ENCODE measurements around the gene ELL. TPM values are rescaled to one million over a fixed set of nuclear protein-coding genes. Genes with fewer than 3 reads are reported as not detected.
A peak's percentile ranks its signal among the peaks of the same experiment; 100 is the strongest.

ELL gene
- total and polyA plus RNA-seq, 9 of the 15 experiments (the other 6 are each of a cell fraction or from before 2014, with no cell fraction given): 0.24 to 22.5 (median 4.1) TPM

DNA sequence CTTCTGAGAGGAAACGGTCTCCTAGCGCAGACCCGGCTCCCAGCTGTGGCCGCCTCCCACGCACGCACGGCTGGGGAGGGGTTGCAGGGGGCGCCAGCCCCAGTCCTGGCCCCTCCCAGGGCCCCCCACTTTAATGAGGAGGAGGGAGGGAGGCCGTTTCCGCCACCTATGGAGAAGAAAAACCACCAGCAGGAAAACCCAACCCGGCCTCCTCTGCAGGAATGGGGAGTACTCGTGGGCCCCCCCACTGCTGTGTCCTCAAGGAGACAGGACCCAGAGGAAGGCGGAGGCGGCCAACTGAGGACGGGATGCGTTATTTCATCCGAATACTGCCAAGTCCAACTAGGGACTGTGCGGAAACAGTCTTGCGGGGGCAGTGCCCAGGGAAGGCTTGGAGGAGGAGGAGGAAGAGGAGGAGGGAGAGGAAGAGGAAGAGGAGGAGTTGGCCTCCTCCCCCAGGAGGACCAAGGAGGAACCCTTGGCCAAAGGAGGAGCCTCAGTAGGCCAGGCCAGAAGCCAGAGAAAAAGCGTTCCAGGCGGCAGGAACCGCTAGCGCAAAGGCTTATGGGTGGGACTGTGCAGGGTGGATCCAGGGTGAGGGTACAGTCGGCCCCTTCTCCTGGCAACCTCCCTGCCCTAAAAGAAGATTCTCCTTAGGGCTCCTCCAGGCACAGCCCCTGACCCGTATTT is 106.5 kb downstream of the ELL start (continued):
- peak in 1 of 2 experiments; percentile 70; a peak in 2 of 4 replicates for TF ChIP-seq RCOR1 (IDR thresholded peaks at IDR 0.05; ENCODE audit: borderline replicate concordance in 1 of 2, low read depth in 2 of 2, low read length in 2 of 2)
- peak; percentile 55 for TF ChIP-seq TBP (optimal IDR thresholded peaks at IDR 0.05; ENCODE audit: low read depth, low read length)
- TF ChIP-seq TAL1 (IDR thresholded peaks at IDR 0.05): no peak
- no peak for TF ChIP-seq POLR3A (IDR thresholded peaks at IDR 0.05; ENCODE audit: borderline replicate concordance, extremely low read depth, insufficient read depth, insufficient read length)
- no peak for TF ChIP-seq XRCC3 (IDR thresholded peaks at IDR 0.05)
- TF ChIP-seq, protein P1, sequence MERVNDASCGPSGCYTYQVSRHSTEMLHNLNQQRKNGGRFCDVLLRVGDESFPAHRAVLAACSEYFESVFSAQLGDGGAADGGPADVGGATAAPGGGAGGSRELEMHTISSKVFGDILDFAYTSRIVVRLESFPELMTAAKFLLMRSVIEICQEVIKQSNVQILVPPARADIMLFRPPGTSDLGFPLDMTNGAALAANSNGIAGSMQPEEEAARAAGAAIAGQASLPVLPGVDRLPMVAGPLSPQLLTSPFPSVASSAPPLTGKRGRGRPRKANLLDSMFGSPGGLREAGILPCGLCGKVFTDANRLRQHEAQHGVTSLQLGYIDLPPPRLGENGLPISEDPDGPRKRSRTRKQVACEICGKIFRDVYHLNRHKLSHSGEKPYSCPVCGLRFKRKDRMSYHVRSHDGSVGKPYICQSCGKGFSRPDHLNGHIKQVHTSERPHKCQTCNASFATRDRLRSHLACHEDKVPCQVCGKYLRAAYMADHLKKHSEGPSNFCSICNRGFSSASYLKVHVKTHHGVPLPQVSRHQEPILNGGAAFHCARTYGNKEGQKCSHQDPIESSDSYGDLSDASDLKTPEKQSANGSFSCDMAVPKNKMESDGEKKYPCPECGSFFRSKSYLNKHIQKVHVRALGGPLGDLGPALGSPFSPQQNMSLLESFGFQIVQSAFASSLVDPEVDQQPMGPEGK (CRISPR knock-in tag; IDR thresholded peaks at IDR 0.05; ENCODE audit: borderline replicate concordance): no peak; the same call in 1 of the 2 replicates
- no peak for TF ChIP-seq ZNF277 (CRISPR knock-in tag; IDR thresholded peaks at IDR 0.05; ENCODE audit: borderline replicate concordance)
- no peak for TF ChIP-seq C11orf30 (IDR thresholded peaks at IDR 0.05; ENCODE audit: low read depth)
- no peak; a peak in 1 of 4 replicates for TF ChIP-seq TBL1XR1 (IDR thresholded peaks at IDR 0.05; ENCODE audit: low read length in 2 of 2)
- no peak for TF ChIP-seq U2AF1 (optimal IDR thresholded peaks at IDR 0.05; ENCODE audit: low read depth, low read length)
- TF ChIP-seq U2AF2 (optimal IDR thresholded peaks at IDR 0.05; ENCODE audit: low read depth, low read length): no peak
- no peak; a peak in 2 of 4 replicates for TF ChIP-seq TEAD1 (CRISPR knock-in tag; IDR thresholded peaks at IDR 0.05)
- TF ChIP-seq ZNF239 (CRISPR knock-in tag; IDR thresholded peaks at IDR 0.05): peak; percentile 44
- TF ChIP-seq ZKSCAN8 (CRISPR knock-in tag; IDR thresholded peaks at IDR 0.05): peak; percentile 92
- TF ChIP-seq POLR2H (tag; IDR thresholded peaks at IDR 0.05; ENCODE audit: low read depth): no peak
- no peak for TF ChIP-seq MYBL2 (IDR thresholded peaks at IDR 0.05; ENCODE audit: low read depth)
- no peak for TF ChIP-seq MYBL2 (CRISPR knock-in tag; IDR thresholded peaks at IDR 0.05; ENCODE audit: borderline replicate concordance)
- peak; percentile 69 for TF ChIP-seq HDAC3 (IDR thresholded peaks at IDR 0.05; ENCODE audit: borderline replicate concordance, partially characterized antibody)
- no peak for TF ChIP-seq YBX1 (IDR thresholded peaks at IDR 0.05)
- TF ChIP-seq, protein P2, sequence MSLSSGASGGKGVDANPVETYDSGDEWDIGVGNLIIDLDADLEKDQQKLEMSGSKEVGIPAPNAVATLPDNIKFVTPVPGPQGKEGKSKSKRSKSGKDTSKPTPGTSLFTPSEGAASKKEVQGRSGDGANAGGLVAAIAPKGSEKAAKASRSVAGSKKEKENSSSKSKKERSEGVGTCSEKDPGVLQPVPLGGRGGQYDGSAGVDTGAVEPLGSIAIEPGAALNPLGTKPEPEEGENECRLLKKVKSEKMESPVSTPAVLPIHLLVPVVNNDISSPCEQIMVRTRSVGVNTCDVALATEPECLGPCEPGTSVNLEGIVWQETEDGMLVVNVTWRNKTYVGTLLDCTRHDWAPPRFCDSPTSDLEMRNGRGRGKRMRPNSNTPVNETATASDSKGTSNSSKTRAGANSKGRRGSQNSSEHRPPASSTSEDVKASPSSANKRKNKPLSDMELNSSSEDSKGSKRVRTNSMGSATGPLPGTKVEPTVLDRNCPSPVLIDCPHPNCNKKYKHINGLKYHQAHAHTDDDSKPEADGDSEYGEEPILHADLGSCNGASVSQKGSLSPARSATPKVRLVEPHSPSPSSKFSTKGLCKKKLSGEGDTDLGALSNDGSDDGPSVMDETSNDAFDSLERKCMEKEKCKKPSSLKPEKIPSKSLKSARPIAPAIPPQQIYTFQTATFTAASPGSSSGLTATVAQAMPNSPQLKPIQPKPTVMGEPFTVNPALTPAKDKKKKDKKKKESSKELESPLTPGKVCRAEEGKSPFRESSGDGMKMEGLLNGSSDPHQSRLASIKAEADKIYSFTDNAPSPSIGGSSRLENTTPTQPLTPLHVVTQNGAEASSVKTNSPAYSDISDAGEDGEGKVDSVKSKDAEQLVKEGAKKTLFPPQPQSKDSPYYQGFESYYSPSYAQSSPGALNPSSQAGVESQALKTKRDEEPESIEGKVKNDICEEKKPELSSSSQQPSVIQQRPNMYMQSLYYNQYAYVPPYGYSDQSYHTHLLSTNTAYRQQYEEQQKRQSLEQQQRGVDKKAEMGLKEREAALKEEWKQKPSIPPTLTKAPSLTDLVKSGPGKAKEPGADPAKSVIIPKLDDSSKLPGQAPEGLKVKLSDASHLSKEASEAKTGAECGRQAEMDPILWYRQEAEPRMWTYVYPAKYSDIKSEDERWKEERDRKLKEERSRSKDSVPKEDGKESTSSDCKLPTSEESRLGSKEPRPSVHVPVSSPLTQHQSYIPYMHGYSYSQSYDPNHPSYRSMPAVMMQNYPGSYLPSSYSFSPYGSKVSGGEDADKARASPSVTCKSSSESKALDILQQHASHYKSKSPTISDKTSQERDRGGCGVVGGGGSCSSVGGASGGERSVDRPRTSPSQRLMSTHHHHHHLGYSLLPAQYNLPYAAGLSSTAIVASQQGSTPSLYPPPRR (CRISPR knock-in tag; IDR thresholded peaks at IDR 0.05; ENCODE audit: borderline replicate concordance): no peak
- TF ChIP-seq TARDBP (IDR thresholded peaks at IDR 0.05): no peak
